Left ventricle myocardium inferior (tissue), 1 donor: ENCODE measurements around the gene LCN15. TPM values are rescaled to one million over a fixed set of nuclear protein-coding genes. Genes with fewer than 3 reads are reported as not detected.
"Not testable (repeated sequence)": the region's sequence is repeated elsewhere in the genome, so short reads cannot be mapped to it uniquely, and the experiment has no call there.

ENCODE experiments used
- DNase-seq: peaks from one replicate; pipeline ENCODE4 v3.0.0-alpha.2; 2020
- H3K27ac ChIP-seq: fragments of 200-600 bp; replicated peaks from 2 replicates; pipeline ENCODE4 v1.8.0; 2021
- H3K27me3 ChIP-seq: fragments of 200-600 bp; 2 replicates; pipeline ENCODE4 v1.8.0; 2021; ENCODE audit warnings: low read depth
- H3K36me3 ChIP-seq: fragments of 200-600 bp; 2 replicates; pipeline ENCODE4 v1.8.0; 2021
- H3K4me1 ChIP-seq: fragments of 200-600 bp; 2 replicates; pipeline ENCODE4 v1.8.0; 2021
- H3K4me3 ChIP-seq: fragments of 200-600 bp; 2 replicates; pipeline ENCODE4 v1.8.0; 2021; ENCODE audit warnings: mild to moderate bottlenecking, moderate library complexity
- H3K9me3 ChIP-seq: fragments of 200-600 bp; replicated peaks from 2 replicates; pipeline ENCODE4 v1.8.0; 2021
- CTCF ChIP-seq: fragments of 200-600 bp; IDR thresholded peaks from 2 replicates; pipeline ENCODE4 v1.8.0; 2021; ENCODE audit warnings: antibody characterized with exemption, mild to moderate bottlenecking, borderline replicate concordance
- intact Hi-C: fragments of 100-400 bp; cut with micrococcal nuclease; formaldehyde crosslinking; loops from one replicate; pipeline ENCODE4 v1.11.0; 2022
- total RNA-seq: library from RNA; stranded (reverse); fragmentation: NEBNext Ultra II Directional; extraction: Animal tissue kit (Norgen Biotek cat#: 25700); gene quantifications from one replicate; pipeline ENCODE4 v1.2.1, GENCODE V29; 2021
- donor health status: DM: no; HTN: yes; CAD: no; lungs with severe emphysema.

LCN15 gene
- total RNA-seq, 1 donor from 2014 or later = 0.41 TPM

GRCh38 chr9:136756134-136756438 lies 8.2 kb downstream of the LCN15 start:
- Histone ChIP-seq H3K27me3 (no peaks in the 10 kb centered on the region), H3K9me3 (peaks cover 17% of the 10 kb centered on the region), H3K36me3 (no peaks in the 10 kb centered on the region), H3K4me3 (no peak overlapping the region), H3K27ac (no peak overlapping the region), H3K4me1 (peaks cover 10% of the 10 kb centered on the region)
- TF ChIP-seq CTCF = no peak
- DNase-seq = no peak
- intact Hi-C loops = no loop called here

GRCh38 chr9:136755302-136756133 lies 8.8 kb downstream of the LCN15 start:
- H3K4me3 ChIP-seq, DNase-seq, H3K27ac ChIP-seq, intact Hi-C loops, H3K4me1 ChIP-seq, H3K36me3 ChIP-seq, H3K27me3 ChIP-seq: not testable (repeated sequence)
- peaks cover 17% of the 10 kb centered on the region for H3K9me3 ChIP-seq

DNA sequence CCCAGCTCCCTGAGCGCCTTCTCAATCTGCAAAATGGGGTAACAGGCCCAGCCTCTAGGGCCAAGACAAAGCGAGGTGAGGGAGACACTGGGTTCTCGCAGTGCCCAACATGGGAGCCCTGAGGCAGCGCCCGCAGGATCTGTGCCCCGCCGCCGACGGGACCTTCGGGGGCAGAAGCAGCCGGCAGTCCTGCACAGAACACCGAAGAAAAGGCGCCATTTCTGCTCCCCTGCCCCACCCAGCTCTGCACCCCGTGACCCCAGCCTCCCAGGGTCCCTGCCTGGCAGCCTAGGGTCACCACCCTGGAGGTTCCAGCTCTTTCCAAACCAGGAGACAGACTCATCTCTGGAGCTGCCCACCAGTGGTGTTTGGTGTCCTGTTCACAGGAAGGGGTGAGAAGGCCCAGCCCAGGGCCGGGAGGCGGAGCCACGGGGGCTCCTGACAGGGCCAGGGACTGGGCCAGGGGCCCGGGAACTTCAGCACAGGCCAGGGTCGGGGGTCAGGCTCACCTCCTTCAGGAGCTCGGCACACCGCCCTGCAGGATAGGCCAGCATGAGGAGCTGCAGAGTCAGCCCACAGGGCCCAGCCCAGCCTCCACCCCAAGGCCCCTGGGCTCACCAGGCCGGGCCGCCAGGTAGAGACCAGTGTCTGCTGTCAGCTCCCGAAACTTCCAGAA lies 9.6 kb downstream of the LCN15 start:
- intact Hi-C loops = no loop called here
- DNase-seq = no peak
- TF ChIP-seq CTCF = no peak
- H3K4me3 ChIP-seq = no peak overlapping the region
- H3K9me3 ChIP-seq = peaks cover 17% of the 10 kb centered on the region
- no peak overlapping the region for H3K27ac ChIP-seq
- H3K36me3 ChIP-seq = no peaks in the 10 kb centered on the region
- no peaks in the 10 kb centered on the region for H3K27me3 ChIP-seq
- peaks cover 9% of the 10 kb centered on the region for H3K4me1 ChIP-seq

- DNase-seq = no peak
- Histone ChIP-seq H3K4me3 (no peak overlapping the region), H3K36me3 (no peaks in the 10 kb centered on the region), H3K27ac (no peak overlapping the region), H3K27me3 (no peaks in the 10 kb centered on the region), H3K4me1 (peaks cover 15% of the 10 kb centered on the region), H3K9me3 (peaks cover 17% of the 10 kb centered on the region)
- no peak for TF ChIP-seq CTCF
- intact Hi-C loops = no loop called here
Measured at GRCh38 chr9:136754059-136754572, 10.2 kb downstream of the LCN15 start.

- intact Hi-C loops = no loop called here
- no peak for DNase-seq
- Histone ChIP-seq H3K27me3 (no peaks in the 10 kb centered on the region), H3K36me3 (no peaks in the 10 kb centered on the region), H3K9me3 (peaks cover 17% of the 10 kb centered on the region), H3K4me1 (peaks cover 21% of the 10 kb centered on the region), H3K4me3 (no peak overlapping the region), H3K27ac (no peak overlapping the region)
- no peak for TF ChIP-seq CTCF
Measured at GRCh38 chr9:136753371-136754058, 10.8 kb downstream of the LCN15 start.
